GM19238 (cell line): ENCODE results near the gene ST6GALNAC3.

Experiments
- DNase-seq: peaks from one replicate; pipeline ENCODE4 v3.0.0; 2011; ENCODE audit warnings: low spot score; ENCODE audit not compliant: insufficient read length

Gene ST6GALNAC3

GRCh38 chr1:76142771-76143540 lies 68.4 kb downstream of the ST6GALNAC3 start:
- DNase-seq, result no peak

GRCh38 chr1:76144247-76144646 lies 69.7 kb downstream of the ST6GALNAC3 start:
- no peak for DNase-seq

- DNase-seq, result no peak
Observed at GRCh38 chr1:76145332-76145731, 70.8 kb downstream of the ST6GALNAC3 start.

- no peak for DNase-seq
Observed at GRCh38 chr1:76146184-76146583, 71.6 kb downstream of the ST6GALNAC3 start.

- DNase-seq, result no peak
Observed at GRCh38 chr1:76147917-76148316, 73.4 kb downstream of the ST6GALNAC3 start.

- no peak for DNase-seq
Observed at GRCh38 chr1:76148460-76148859, 73.9 kb downstream of the ST6GALNAC3 start.

GRCh38 chr1:76153841-76154205 lies 79.3 kb downstream of the ST6GALNAC3 start:
- no peak for DNase-seq

- peak; percentile 44 for DNase-seq
Observed at GRCh38 chr1:76154206-76154956, 79.8 kb downstream of the ST6GALNAC3 start.

- DNase-seq, result no peak
Observed at GRCh38 chr1:76156987-76157386, 82.4 kb downstream of the ST6GALNAC3 start.

- no peak for DNase-seq
Observed at GRCh38 chr1:76158126-76158525, 83.6 kb downstream of the ST6GALNAC3 start.

GRCh38 chr1:76160225-76160624 lies 85.7 kb downstream of the ST6GALNAC3 start:
- DNase-seq, result no peak

- no peak for DNase-seq
Observed at GRCh38 chr1:76161451-76161850, 86.9 kb downstream of the ST6GALNAC3 start.

- no peak for DNase-seq
Observed at GRCh38 chr1:76162254-76162653, 87.7 kb downstream of the ST6GALNAC3 start.

GRCh38 chr1:76164165-76164564 lies 89.6 kb downstream of the ST6GALNAC3 start:
- no peak for DNase-seq

GRCh38 chr1:76170084-76170483 lies 95.5 kb downstream of the ST6GALNAC3 start:
- no peak for DNase-seq

GRCh38 chr1:76170513-76170912 lies 96.0 kb downstream of the ST6GALNAC3 start:
- DNase-seq, result no peak

GRCh38 chr1:76176000-76176399 lies 101.5 kb downstream of the ST6GALNAC3 start:
- DNase-seq, result no peak

GRCh38 chr1:76177615-76178014 lies 103.1 kb downstream of the ST6GALNAC3 start:
- DNase-seq, result no peak

GRCh38 chr1:76179219-76179698 lies 104.7 kb downstream of the ST6GALNAC3 start:
- no peak for DNase-seq

GRCh38 chr1:76185207-76185606 lies 110.7 kb downstream of the ST6GALNAC3 start:
- DNase-seq, result no peak

- DNase-seq, result no peak
Observed at GRCh38 chr1:76186554-76187170, 112.1 kb downstream of the ST6GALNAC3 start.

- no peak for DNase-seq
Observed at GRCh38 chr1:76187436-76187835, 112.9 kb downstream of the ST6GALNAC3 start.
